ENCODE data around the gene MUC5AC. TPM values are rescaled to one million over a fixed set of nuclear protein-coding genes. Genes with fewer than 3 reads are reported as not detected.

The MUC5AC gene
- total and polyA plus RNA-seq, 2 of the 13 experiments (the other 11 are each of a cell fraction or from before 2014, with no cell fraction given): under 0.01 TPM; not detected in 1

- peak; percentile 12 for DNase-seq (ENCODE audit: low spot score)
- ChIA-PET POLR2A (interaction anchor here (1.5 kb wide), 1 partner anchor 110 kb away, joined by 3 read pairs; no protein-coding TSS in a partner anchor), CTCF (ENCODE audit: low intra/inter-chr PET ratio, low total read pairs) (interaction anchor here (0.7 kb wide), 1 partner anchor 986 kb away, joined by 3 read pairs; the partner anchor contains the start of gene IGF2)
- Histone ChIP-seq H3K9ac (ENCODE audit: insufficient read depth, low read depth, low read length) (no peak overlapping the region), H3K27me3 (ENCODE audit: control insufficient read depth in 1 of 2, insufficient read depth in 2 of 2, low read length in 2 of 2) (peaks cover 12 to 45% of the 10 kb centered on the region in 2 experiments; a peak in 4 of 5 replicates), H3K4me3 (replicated peaks in 1 of 3; ENCODE audit: insufficient read depth in 1 of 3, low read depth in 2 of 3, low read length in 3 of 3) (no peak overlapping the region), H3K9me3 (ENCODE audit: low read length) (no peaks in the 10 kb centered on the region), H3K4me1 (ENCODE audit: insufficient read depth, low read length) (peaks cover 29% of the 10 kb centered on the region), H3K4me2 (ENCODE audit: low read depth, low read length) (no peak overlapping the region), H4K20me1 (ENCODE audit: insufficient read depth, low read length) (no peaks in the 10 kb centered on the region), H2AFZ (ENCODE audit: low read length) (no peak overlapping the region), H3K36me3 (replicated peaks in 1 of 2; ENCODE audit: control insufficient read depth in 1 of 2, insufficient read depth in 2 of 2, low read length in 2 of 2) (no peaks in the 10 kb centered on the region), H3K79me2 (ENCODE audit: insufficient read depth, low read length) (no peaks in the 10 kb centered on the region), H3K27ac (ENCODE audit: extremely low read length, insufficient read depth, low read length) (no peak overlapping the region)
- in situ Hi-C loops (cut with HindIII; ENCODE audit: extremely low pct_ligation_motif_present, low pct_unique_long_range_greater_than_20kb) (no loop called here), intact Hi-C loops (cut with micrococcal nuclease; ENCODE audit: unreplicated experiment) (no loop called here)
- 0% methylated on average over 2 of the region's 22 CpGs for WGBS (ENCODE audit: low lambda C conversion rate)
- peak; percentile 43 for ATAC-seq
- TF ChIP-seq PCBP1 (IDR thresholded peaks at IDR 0.05; ENCODE audit: borderline replicate concordance, low read depth, low read length) (0 out of 2 replicates have a peak, but pooled peaks have one; percentile 9), PREB (CRISPR knock-in tag; IDR thresholded peaks at IDR 0.05) (no peak), ZBTB46 (CRISPR knock-in tag; IDR thresholded peaks at IDR 0.05; ENCODE audit: borderline replicate concordance) (no peak), FOSL2 (CRISPR knock-in tag; IDR thresholded peaks at IDR 0.05) (peak; percentile 68), UBTF (CRISPR knock-in tag; IDR thresholded peaks at IDR 0.05) (no peak), RBM39 (IDR thresholded peaks at IDR 0.05; ENCODE audit: low read depth, low read length, poor library complexity, severe bottlenecking) (peak; percentile 19), MTA3 (CRISPR knock-in tag; IDR thresholded peaks at IDR 0.05) (no peak), ZEB1 (IDR thresholded peaks at IDR 0.05; ENCODE audit: insufficient replicate concordance, low read depth) (peak; percentile 24), ZNF740 (CRISPR knock-in tag; IDR thresholded peaks at IDR 0.05) (no peak), PLRG1 (conservative IDR thresholded peaks at IDR 0.05) (no peak), ZNF768 (CRISPR knock-in tag; IDR thresholded peaks at IDR 0.05) (no peak), ETV5 (CRISPR knock-in tag; IDR thresholded peaks at IDR 0.05; ENCODE audit: borderline replicate concordance) (peak; percentile 49; the same call in 1 of the 2 replicates), SYNCRIP (IDR thresholded peaks at IDR 0.05; ENCODE audit: insufficient read depth, low read depth, low read length) (no peak), BHLHE40 (IDR thresholded peaks at IDR 0.05; ENCODE audit: low read length) (no peak)
- FAIRE-seq: no peak
- BruUV-seq (replicated peaks): no TSS peak
Observed at GRCh38 chr11:1152316-1153104, 5.2 kb upstream of the MUC5AC start.

Measured in HepG2 (cell line).